NCI-H1092 (cell line): ENCODE results near the gene TOX2.

Source experiments
- DNase-seq: peaks from one replicate; lab custom pipeline; 2025; lab: John Stamatoyannopoulos, UW

TOX2 gene

GRCh38 chr20:44019638-44020335, 105.1 kb downstream of the TOX2 start:
- DNase-seq = no peak

- DNase-seq = no peak
Measured at GRCh38 chr20:44020406-44021148, 105.9 kb downstream of the TOX2 start.

GRCh38 chr20:44021186-44021585, 106.5 kb downstream of the TOX2 start:
- DNase-seq = no peak

- no peak for DNase-seq
Measured at GRCh38 chr20:44021900-44022299, 107.2 kb downstream of the TOX2 start.

GRCh38 chr20:44022464-44022863, 107.8 kb downstream of the TOX2 start:
- DNase-seq = no peak

- no peak for DNase-seq
Measured at GRCh38 chr20:44023515-44024371, 109.1 kb downstream of the TOX2 start.

GRCh38 chr20:44024820-44025580, 110.3 kb downstream of the TOX2 start:
- no peak for DNase-seq

GRCh38 chr20:44025756-44026155, 111.1 kb downstream of the TOX2 start:
- no peak for DNase-seq

GRCh38 chr20:44026647-44027342, 112.1 kb downstream of the TOX2 start:
- DNase-seq = no peak

GRCh38 chr20:44027343-44028002, 112.8 kb downstream of the TOX2 start:
- no peak for DNase-seq

GRCh38 chr20:44028003-44028730, 113.5 kb downstream of the TOX2 start:
- no peak for DNase-seq

GRCh38 chr20:44028868-44029847, 114.5 kb downstream of the TOX2 start:
- DNase-seq = no peak

GRCh38 chr20:44029848-44030230, 115.2 kb downstream of the TOX2 start:
- DNase-seq = no peak

GRCh38 chr20:44030394-44030793, 115.7 kb downstream of the TOX2 start:
- no peak for DNase-seq

- no peak for DNase-seq
Measured at GRCh38 chr20:44031001-44031574, 116.4 kb downstream of the TOX2 start.

GRCh38 chr20:44031781-44032582, 117.3 kb downstream of the TOX2 start:
- DNase-seq = no peak

GRCh38 chr20:44032583-44033331, 118.1 kb downstream of the TOX2 start:
- DNase-seq = no peak
